GM19468 (cell line): ENCODE measurements around the gene PACRG.
"Not testable (repeated sequence)": the region's sequence is repeated elsewhere in the genome, so short reads cannot be mapped to it uniquely, and the experiment has no call there.

Source experiments
- ATAC-seq: cut with Tn5 transposase; IDR thresholded peaks from one replicate; pipeline ENCODE4 v1.9.1; 2021; ENCODE audit warnings: mild to moderate bottlenecking, moderate library complexity, moderate number of reproducible peaks; ENCODE audit not compliant: unreplicated experiment; ENCODE audit errors: extremely low read depth

Gene PACRG

DNA sequence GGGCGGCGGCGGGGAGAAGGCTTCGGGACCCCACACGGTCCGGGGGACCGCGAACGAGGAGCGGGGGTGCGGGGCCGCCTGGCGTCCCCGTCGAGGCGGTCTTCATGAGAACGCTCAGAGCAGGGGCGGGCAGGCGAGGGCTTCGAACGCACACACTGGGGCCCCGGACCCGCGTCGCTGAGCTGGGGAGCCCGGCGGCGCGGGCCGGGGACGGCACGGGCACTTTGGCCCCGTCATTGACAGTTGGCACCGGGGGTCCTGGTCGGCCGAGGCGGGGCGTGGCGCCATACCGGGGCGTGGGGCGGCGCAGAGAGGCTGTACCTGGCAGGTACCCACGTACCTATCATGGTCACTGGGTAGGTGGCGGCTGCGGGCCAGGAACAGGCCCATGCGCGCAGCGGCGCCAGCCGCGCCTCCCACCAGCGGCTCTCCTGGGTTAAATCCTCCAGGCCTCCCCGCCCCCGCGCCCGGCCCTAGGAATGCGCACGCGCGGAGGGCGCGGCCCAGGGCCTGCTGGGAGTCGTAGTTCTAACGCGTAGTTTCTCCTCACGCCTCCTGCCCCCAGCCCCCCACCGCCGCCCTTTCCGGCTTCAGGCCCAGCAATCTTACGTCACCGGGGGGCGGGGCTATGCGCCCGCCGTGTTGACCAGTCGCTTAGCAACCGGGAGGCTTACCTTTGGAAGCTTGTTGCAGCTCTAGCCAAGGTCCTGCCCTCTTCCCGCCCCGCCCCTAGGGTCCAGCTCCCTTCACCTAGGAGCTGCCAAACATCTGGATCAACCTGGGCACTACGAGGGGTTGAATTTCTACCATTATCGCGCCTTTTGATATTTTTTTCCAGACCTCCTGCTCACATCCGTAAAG, at the start of gene PACRG, which contains the start of gene PRKN:
PACRG (plus strand) TSS at position 653 of the 861 bp plus-strand sequence.
PRKN (minus strand) TSS at position 445 of the 861 bp plus-strand sequence.
- peak; percentile 97 for ATAC-seq

GRCh38 chr6:162678896-162679295, 48.9 kb upstream of the PACRG start:
- not testable (repeated sequence) for ATAC-seq

GRCh38 chr6:162679681-162680080, 48.1 kb upstream of the PACRG start:
- no peak for ATAC-seq

GRCh38 chr6:162680367-162680766, 47.4 kb upstream of the PACRG start:
- ATAC-seq = no peak

DNA sequence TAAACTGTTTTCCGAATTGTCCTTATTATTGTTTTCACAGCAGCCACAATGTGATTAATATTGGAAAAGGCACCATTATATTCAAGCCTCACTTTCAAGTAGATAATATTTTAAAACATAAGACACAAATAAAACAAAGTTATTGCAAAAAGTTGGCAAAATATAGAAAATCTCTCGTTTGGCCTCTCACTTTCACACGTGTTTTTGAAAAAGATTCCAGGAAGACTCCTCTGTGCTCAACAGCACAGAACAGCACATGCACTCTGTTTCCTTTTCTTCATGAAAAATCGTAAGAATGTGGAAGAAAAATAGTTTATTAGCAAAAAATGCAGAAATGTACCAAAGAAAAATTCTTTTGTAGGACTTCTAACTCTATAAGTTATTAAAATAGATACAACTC, 46.9 kb upstream of the PACRG start:
- no peak for ATAC-seq

GRCh38 chr6:162681447-162681846, 46.3 kb upstream of the PACRG start:
- ATAC-seq = no peak

GRCh38 chr6:162683135-162683534, 44.6 kb upstream of the PACRG start:
- ATAC-seq = no peak

DNA sequence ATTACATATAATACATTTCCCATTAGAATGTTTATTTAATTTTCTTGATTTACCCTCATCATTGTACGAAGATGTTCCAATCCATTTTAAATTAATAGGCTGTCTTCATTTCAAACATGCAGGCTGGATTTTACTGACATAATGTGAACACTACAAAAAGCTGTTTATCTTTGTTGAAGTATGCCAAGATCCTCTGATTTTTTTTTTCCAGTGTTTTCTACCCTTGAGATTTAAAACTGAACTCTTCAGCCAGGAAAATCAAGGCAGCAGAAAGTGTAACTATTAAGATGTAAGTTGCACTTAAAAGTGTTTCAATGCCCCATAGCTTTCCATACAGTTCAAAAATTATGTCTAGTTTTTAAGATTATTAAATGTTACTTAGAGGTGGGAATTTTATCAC, 43.7 kb upstream of the PACRG start:
- no peak for ATAC-seq

DNA sequence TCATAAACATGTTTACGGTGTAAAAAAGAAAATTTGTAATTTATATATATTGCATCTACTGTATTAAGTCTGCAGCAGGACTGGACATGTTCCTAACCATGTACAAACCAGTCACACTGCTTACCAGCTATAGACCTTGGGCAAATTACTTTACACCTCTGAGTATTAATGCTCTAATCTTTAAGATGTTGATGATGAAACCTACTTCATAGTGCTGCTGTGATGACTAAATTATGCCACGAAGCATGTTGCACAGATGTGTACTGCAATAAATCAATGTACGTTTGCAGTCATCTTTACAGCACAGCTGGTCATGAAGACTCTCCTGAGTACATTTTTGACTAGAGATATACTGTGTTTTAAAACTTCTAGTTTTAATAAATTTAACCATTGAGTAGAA, 42.8 kb upstream of the PACRG start:
- ATAC-seq = no peak

GRCh38 chr6:162685586-162685985, 42.2 kb upstream of the PACRG start:
- ATAC-seq = no peak

DNA sequence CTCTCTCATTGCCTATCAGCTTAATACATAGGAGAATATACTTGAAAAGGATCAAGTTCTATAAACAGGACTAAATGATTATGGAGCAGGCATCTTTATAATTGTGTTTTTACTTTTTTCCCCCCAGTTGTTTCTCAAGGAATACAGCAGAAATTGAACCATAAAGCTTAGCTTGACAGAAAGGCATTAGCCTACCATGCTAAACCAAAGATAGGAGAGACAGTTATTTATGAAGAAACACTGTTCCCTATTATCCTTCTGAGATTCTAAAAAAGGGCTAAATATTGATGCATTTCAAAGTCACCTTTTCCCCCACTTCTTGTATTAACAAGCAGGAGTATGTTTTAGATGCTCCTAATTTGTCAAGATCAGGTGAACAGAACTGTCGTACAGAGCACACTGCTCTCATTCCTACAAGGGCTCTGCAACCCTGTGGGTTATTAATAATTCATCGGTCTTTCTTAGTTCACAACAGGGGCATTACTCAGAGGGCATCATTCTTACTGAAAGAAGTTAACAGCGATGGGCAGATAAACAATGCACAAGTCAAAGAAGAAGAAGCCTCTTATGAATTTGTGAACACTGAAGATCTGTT, 38.9 kb upstream of the PACRG start:
- no peak for ATAC-seq

DNA sequence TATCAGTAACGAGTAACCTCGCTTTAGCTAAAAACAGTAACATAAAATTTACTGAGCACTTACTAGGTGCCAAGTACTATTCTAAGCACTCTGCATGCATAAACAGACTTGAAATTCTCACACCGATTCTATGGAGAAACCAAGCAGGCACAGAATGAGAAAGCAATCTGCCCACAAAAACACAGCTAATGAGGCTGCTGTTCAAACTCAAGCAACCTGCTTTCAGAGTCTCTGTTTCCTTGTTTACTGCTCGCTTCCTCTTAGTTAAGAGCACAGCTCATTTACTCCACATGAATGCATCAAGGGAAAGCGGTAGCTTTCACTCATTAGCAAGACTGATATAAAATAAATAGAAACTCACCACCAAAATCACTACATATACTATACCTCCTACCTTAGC, 37.6 kb upstream of the PACRG start:
- no peak for ATAC-seq

GRCh38 chr6:162697872-162698403, 29.8 kb upstream of the PACRG start:
- ATAC-seq = no peak

DNA sequence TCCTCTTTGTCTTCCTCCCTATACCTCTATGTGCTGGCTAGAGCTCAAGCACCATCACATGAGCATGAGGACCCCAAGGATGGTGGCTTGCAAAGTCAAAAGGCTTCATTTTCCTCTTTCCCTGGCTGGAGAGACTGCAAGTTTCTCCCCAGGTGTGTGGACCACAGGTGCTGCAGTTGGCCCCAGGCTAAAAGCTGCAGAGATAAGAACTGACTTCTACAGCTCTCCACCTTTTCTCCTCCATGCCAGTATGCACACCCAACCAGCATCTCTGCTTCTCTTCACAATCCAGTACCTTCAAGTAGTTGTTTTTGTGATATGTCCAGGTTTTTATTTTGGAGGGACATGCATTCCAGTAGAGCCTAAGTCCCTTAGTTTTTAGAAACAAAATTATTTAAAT, 29.3 kb upstream of the PACRG start:
- ATAC-seq = no peak

DNA sequence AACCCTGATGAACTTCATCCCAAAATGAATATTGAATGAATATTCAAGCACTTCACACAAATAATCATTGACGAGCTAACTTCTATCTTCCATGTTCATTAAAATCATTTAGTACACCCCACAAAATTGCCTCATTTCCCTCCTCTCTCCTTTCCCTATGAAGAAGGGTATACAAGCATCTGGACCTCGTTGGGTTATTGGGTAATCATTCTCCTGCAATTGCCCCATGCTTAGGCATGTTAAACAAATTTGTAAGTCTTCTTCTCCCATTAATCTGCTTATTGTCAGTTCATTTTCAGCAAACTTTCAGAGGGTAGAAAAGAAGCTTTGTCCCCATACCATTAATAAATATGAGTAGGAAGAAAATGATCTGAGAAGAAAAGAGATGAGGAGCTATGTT, 27.8 kb upstream of the PACRG start:
- ATAC-seq = no peak

GRCh38 chr6:162700966-162701365, 26.8 kb upstream of the PACRG start:
- no peak for ATAC-seq

DNA sequence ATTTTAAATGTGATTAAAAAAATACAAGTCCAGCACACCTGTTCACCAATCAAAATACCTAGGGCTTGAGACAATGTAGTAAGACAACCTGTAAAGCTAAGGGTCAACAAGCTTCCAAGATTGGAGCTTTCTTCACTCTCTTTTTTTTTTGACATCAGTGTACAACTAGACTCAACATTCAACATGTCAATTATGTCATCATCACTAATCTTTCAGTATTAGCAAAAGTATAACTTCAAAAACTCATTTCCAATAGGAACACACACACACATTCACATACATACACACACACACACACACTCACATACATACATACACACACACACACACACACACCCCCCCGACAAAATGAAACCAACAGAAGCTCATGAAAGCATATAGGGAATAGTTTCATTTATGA, 26.2 kb upstream of the PACRG start:
- ATAC-seq = no peak

DNA sequence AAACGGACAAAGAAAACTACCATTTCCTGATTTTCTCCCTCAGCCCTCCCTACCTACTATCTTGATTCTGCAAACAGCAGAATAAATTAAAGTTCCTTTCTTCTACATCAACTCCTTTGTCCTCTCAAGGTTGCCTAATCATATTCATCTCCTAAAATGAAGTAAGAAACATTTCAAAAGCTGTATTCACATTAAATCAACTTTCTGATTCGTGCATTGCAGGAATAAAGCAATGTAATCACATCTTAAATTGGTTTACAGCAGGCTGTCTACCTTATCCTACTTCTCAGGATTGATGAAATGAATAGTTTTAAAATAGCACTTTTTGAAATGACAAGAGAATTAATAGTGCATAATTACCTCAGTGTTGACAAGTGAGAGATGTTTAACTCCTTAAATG, 25.3 kb upstream of the PACRG start:
- no peak for ATAC-seq

GRCh38 chr6:162704001-162704400, 23.8 kb upstream of the PACRG start:
- no peak for ATAC-seq

DNA sequence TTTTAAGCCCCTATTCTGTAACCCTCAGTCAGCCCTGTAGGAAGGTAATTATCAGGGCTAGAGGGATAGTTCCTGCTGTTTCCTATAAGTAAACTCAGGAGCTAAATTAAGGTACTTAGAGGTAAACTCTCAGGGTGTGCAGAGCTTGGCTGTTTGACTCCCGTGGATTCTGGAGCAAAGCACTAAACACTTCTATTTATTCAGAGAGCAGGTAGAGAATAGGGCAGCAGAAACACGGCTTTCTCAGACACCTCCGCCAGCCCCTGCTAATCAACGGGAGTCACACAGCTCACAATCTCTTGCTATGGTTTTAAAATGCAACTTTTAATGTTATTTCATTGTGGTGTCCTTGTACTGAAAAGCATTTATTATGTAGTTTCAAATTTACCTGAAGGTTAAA, 22.0 kb upstream of the PACRG start:
- ATAC-seq = no peak

DNA sequence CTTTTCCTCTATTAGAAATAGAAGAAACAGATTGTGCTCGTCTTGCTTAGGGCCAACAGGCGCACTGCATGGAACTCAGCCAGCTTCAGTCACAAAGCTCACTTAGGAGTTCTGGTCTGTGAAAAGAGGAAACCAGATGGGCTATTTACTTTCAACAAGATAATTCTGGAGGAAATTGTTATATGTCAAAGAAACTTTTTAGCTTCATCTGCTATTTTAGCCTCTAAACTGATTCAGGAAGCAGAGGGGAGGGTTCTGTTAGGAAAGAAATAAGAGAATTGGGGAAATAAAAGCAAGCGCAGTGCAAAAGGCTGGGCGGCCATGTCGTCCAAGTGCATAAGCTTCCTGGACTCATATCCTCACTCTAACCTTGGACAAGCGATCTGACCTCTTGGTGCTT, 21.5 kb upstream of the PACRG start:
- no peak for ATAC-seq
